OCI-LY1 (cell line): Measurements from ENCODE around the gene P3H2.

Experiments used
- H2AFZ ChIP-seq: fragments of 200-600 bp; sonication (generic), shearing (Covaris generic); 2 replicates; pipeline ENCODE4 v1.6.0; 2014; ENCODE audit warnings: antibody characterized with exemption, mild to moderate bottlenecking, low read length
- H3F3A ChIP-seq: fragments of 200-600 bp; sonication (generic), shearing (Covaris generic); 2 replicates; pipeline ENCODE4 v1.6.0; 2014; ENCODE audit warnings: mild to moderate bottlenecking, antibody characterized with exemption, low read length, moderate library complexity; ENCODE audit not compliant: insufficient read depth
- H3K27ac ChIP-seq: fragments of 200-600 bp; sonication (generic); 2 replicates; pipeline ENCODE4 v1.5.1; 2014; ENCODE audit warnings: low read length, mixed run types, mild to moderate bottlenecking, low read depth; ENCODE audit not compliant: poor library complexity, severe bottlenecking
- H3K27me3 ChIP-seq: fragments of 200-600 bp; sonication (generic); 2 replicates; pipeline ENCODE4 v1.6.0; 2014; ENCODE audit warnings: antibody characterized with exemption, mild to moderate bottlenecking, low read length, moderate library complexity; ENCODE audit not compliant: insufficient read depth
- H3K36me3 ChIP-seq: fragments of 200-600 bp; sonication (generic); 2 replicates; pipeline ENCODE4 v1.6.1; 2014; ENCODE audit warnings: mild to moderate bottlenecking, antibody characterized with exemption, low read length, moderate library complexity, mixed read lengths; ENCODE audit not compliant: insufficient read depth
- H3K4me1 ChIP-seq: fragments of 200-600 bp; sonication (generic); 2 replicates; pipeline ENCODE4 v1.5.1; 2014; ENCODE audit warnings: mild to moderate bottlenecking, low read length, moderate library complexity; ENCODE audit not compliant: insufficient read depth, severe bottlenecking
- H3K4me2 ChIP-seq: fragments of 200-600 bp; sonication (generic), shearing (Covaris generic); 2 replicates; pipeline ENCODE4 v1.6.1; 2014; ENCODE audit warnings: low read length
- H3K4me3 ChIP-seq: fragments of 200-600 bp; sonication (generic); 2 replicates; pipeline ENCODE4 v1.5.1; 2014; ENCODE audit warnings: low read length, low read depth, mild to moderate bottlenecking, mixed read lengths; ENCODE audit not compliant: poor library complexity, severe bottlenecking
- H3K79me2 ChIP-seq: fragments of 200-600 bp; shearing (Covaris generic); 2 replicates; pipeline ENCODE4 v1.6.1; 2016; ENCODE audit warnings: mixed run types, low read length, mixed read lengths; ENCODE audit not compliant: insufficient read depth
- H3K9ac ChIP-seq: fragments of 200-600 bp; sonication (generic), shearing (Covaris generic); 2 replicates; pipeline ENCODE4 v1.6.1; 2014; ENCODE audit warnings: mild to moderate bottlenecking, low read length, mixed read lengths
- H3K9me2 ChIP-seq: fragments of 200-600 bp; sonication (generic), shearing (Covaris generic); 2 replicates; pipeline ENCODE4 v1.6.1; 2014; ENCODE audit warnings: low read depth, mild to moderate bottlenecking, low read length, mixed read lengths
- H3K9me3 ChIP-seq: fragments of 200-600 bp; shearing (Covaris generic); 2 replicates; pipeline ENCODE4 v1.6.1; 2014; ENCODE audit warnings: low read length, mixed read lengths
- H4K20me1 ChIP-seq: fragments of 200-600 bp; sonication (generic), shearing (Covaris generic); 2 replicates; pipeline ENCODE4 v1.6.0; 2016; ENCODE audit warnings: mild to moderate bottlenecking, low read length; ENCODE audit not compliant: insufficient read depth
- EZH2 ChIP-seq: fragments of 200-600 bp; sonication (generic), shearing (Covaris generic); IDR thresholded peaks from 2 replicates; pipeline ENCODE4 v1.8.0; 2017; ENCODE audit warnings: borderline replicate concordance, mixed run types, mild to moderate bottlenecking, antibody characterized with exemption, low read length, moderate library complexity, mixed read lengths
- TF ChIP-seq, protein P1 (sequence below): fragments of 200-600 bp; sonication (generic), shearing (Covaris generic); IDR thresholded peaks from 2 replicates; pipeline ENCODE4 v1.5.1; 2017; ENCODE audit warnings: mild to moderate bottlenecking, antibody characterized with exemption, low read length, moderate library complexity, mixed read lengths

The P3H2 gene

DNA sequence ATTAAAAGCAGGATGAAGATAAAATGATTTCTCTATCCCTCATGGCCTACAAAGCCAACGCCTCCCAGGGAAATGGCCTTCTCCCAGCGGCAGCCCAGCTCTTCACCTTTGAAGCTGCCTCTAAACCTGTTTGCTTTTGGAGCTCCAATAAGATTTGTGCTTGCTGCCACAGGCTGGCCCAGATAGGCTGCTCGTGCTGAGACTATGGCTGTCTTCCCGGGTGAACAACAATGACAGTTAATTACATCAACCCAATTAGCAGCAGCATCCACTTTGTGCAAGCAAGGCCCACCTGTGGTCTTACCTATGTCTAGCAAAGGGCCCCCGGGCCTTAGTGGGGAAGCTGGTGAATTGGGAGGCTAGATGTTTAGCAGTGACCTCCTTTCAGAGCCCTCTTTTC, 179.6 kb downstream of the P3H2 start:
- Histone ChIP-seq H3K27ac (no peak overlapping the region), H3K4me2 (no peak overlapping the region), H3K27me3 (no peaks in the 10 kb centered on the region), H3K9me2 (no peaks in the 10 kb centered on the region), H3K4me3 (no peak overlapping the region), H3K9ac (no peak overlapping the region), H4K20me1 (no peaks in the 10 kb centered on the region), H3K9me3 (no peaks in the 10 kb centered on the region), H3K79me2 (no peaks in the 10 kb centered on the region), H3F3A (no peaks in the 10 kb centered on the region), H2AFZ (no peak overlapping the region), H3K4me1 (no peaks in the 10 kb centered on the region), H3K36me3 (no peaks in the 10 kb centered on the region)
- TF ChIP-seq, protein P1, sequence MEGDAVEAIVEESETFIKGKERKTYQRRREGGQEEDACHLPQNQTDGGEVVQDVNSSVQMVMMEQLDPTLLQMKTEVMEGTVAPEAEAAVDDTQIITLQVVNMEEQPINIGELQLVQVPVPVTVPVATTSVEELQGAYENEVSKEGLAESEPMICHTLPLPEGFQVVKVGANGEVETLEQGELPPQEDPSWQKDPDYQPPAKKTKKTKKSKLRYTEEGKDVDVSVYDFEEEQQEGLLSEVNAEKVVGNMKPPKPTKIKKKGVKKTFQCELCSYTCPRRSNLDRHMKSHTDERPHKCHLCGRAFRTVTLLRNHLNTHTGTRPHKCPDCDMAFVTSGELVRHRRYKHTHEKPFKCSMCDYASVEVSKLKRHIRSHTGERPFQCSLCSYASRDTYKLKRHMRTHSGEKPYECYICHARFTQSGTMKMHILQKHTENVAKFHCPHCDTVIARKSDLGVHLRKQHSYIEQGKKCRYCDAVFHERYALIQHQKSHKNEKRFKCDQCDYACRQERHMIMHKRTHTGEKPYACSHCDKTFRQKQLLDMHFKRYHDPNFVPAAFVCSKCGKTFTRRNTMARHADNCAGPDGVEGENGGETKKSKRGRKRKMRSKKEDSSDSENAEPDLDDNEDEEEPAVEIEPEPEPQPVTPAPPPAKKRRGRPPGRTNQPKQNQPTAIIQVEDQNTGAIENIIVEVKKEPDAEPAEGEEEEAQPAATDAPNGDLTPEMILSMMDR = no peak
- TF ChIP-seq EZH2 = no peak

GRCh38 chr3:189937302-189938127, 183.2 kb downstream of the P3H2 start:
- Histone ChIP-seq H3K36me3 (no peaks in the 10 kb centered on the region), H3K27ac (no peak overlapping the region), H2AFZ (no peak overlapping the region), H3K9ac (no peak overlapping the region), H3K9me2 (no peaks in the 10 kb centered on the region), H3K9me3 (no peaks in the 10 kb centered on the region), H3K4me2 (no peak overlapping the region), H3K27me3 (no peaks in the 10 kb centered on the region), H3K79me2 (no peaks in the 10 kb centered on the region), H4K20me1 (no peaks in the 10 kb centered on the region), H3F3A (no peaks in the 10 kb centered on the region), H3K4me3 (no peak overlapping the region), H3K4me1 (no peaks in the 10 kb centered on the region)
- TF ChIP-seq, protein P1 = no peak
- no peak for TF ChIP-seq EZH2

DNA sequence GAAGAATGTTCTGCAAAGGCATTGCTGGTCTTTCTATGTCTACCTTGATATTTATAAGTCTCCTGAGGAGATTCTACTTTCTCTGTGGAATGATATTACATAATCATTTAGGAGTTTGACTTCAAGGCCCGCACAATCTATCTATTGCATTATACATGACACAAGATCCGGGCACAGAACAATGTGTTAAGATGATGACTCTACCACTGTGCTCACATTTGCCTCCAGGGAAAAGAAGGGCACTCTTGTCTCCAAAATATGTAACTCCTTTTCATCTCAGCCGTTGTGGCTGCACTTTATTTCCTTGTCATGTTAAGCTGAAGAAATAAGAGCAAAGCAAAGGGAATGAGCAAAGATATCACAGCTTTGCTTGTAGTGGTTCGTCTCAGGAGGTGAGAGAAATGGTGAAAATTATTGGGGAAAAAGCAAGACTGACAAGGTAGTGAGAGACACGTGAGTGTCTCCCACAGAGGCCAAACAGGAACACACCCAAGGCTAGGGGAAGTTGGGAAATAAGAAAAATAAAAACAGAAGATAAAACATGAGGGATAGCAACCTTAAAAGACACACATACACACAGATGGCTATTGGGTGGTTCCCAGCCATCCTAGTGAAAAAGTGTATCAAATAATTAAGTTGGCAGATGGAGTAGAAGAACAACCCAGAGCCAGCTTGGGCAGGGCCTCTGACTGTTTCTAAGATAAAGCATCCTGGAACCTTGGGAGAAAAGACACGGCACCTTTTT, 184.3 kb downstream of the P3H2 start:
- TF ChIP-seq EZH2 = no peak
- TF ChIP-seq, protein P1 = no peak
- Histone ChIP-seq H3K9ac (no peak overlapping the region), H3K27me3 (no peaks in the 10 kb centered on the region), H3K9me2 (no peaks in the 10 kb centered on the region), H3K36me3 (no peaks in the 10 kb centered on the region), H3K27ac (no peak overlapping the region), H3K4me2 (no peak overlapping the region), H4K20me1 (no peaks in the 10 kb centered on the region), H3K4me3 (no peak overlapping the region), H2AFZ (no peak overlapping the region), H3K9me3 (no peaks in the 10 kb centered on the region), H3K4me1 (no peaks in the 10 kb centered on the region), H3F3A (no peaks in the 10 kb centered on the region), H3K79me2 (no peaks in the 10 kb centered on the region)
